ENCODE measurements around the gene ATP2B2. TPM values are rescaled to one million over a fixed set of nuclear protein-coding genes. Genes with fewer than 3 reads are reported as not detected.

The ATP2B2 gene
- polyA plus RNA-seq, 3 donors, result not detected

DNA sequence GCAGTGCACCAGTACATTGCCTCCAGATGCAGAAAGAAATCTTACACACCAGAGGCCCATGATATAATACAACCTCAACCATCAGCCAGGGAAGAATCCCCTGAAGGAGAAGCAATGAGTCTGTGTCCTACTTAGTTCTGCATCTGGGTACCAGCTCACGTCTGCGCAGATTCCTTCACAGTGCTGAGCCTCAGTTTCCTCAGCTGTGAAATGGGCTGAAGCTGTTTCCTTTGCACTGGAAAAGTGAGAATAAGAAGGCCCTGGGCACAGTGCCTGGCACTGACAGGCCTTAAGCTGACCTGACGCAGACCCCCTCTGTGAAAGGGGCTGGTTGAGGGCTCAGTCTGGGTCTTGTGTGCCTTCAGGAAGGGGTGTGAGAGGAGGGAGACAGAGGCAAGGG is 20.7 kb downstream of the ATP2B2 start:
- TF ChIP-seq, protein P1, sequence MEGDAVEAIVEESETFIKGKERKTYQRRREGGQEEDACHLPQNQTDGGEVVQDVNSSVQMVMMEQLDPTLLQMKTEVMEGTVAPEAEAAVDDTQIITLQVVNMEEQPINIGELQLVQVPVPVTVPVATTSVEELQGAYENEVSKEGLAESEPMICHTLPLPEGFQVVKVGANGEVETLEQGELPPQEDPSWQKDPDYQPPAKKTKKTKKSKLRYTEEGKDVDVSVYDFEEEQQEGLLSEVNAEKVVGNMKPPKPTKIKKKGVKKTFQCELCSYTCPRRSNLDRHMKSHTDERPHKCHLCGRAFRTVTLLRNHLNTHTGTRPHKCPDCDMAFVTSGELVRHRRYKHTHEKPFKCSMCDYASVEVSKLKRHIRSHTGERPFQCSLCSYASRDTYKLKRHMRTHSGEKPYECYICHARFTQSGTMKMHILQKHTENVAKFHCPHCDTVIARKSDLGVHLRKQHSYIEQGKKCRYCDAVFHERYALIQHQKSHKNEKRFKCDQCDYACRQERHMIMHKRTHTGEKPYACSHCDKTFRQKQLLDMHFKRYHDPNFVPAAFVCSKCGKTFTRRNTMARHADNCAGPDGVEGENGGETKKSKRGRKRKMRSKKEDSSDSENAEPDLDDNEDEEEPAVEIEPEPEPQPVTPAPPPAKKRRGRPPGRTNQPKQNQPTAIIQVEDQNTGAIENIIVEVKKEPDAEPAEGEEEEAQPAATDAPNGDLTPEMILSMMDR (IDR thresholded peaks at IDR 0.05), result no peak
- H3K79me2 ChIP-seq (ENCODE audit: insufficient read depth, low read length), result no peaks in the 10 kb centered on the region
- H2AFZ ChIP-seq (ENCODE audit: insufficient read depth, low read depth, low read length, poor library complexity, severe bottlenecking), result no peak overlapping the region
- H3K9ac ChIP-seq (ENCODE audit: insufficient read depth, low read length, poor library complexity, severe bottlenecking), result no peak overlapping the region
- H3K27ac ChIP-seq (ENCODE audit: low read depth in 1 of 2, low read length in 2 of 2), result no peak overlapping the region
- no peak overlapping the region for H3K4me2 ChIP-seq (replicated peaks; ENCODE audit: extremely low read depth, low read length, poor library complexity, severe bottlenecking)
- H3K27me3 Mint-ChIP-seq (ENCODE audit: low read depth in 3 of 3), result peaks cover 1 to 4% (median 2%) of the 10 kb centered on the region in 3 donors
- H3K4me1 Mint-ChIP-seq, result no peaks in the 10 kb centered on the region
- H3K4me3 Mint-ChIP-seq, result no peak overlapping the region
- WGBS (ENCODE audit: insufficient coverage), result 93% methylated on average over 2 of the region's 3 CpGs
- no peaks in the 10 kb centered on the region for H3K36me3 Mint-ChIP-seq
- H3K4me1 ChIP-seq (ENCODE audit: control insufficient read depth in 1 of 2, insufficient read depth in 2 of 2, low read length in 2 of 2), result no peaks in the 10 kb centered on the region
- intact Hi-C loops (cut with micrococcal nuclease), result no loop called here
- H3K9me3 ChIP-seq (replicated peaks in 1 of 2; ENCODE audit: control insufficient read depth in 1 of 2, insufficient read depth in 1 of 2, low read length in 2 of 2), result no peaks in the 10 kb centered on the region
- peaks cover 0 to 5% (median 2%) of the 10 kb centered on the region in 7 donors for H3K9me3 Mint-ChIP-seq
- H3K27ac Mint-ChIP-seq, result no peak overlapping the region
- no peaks in the 10 kb centered on the region for H3K27me3 ChIP-seq (ENCODE audit: control insufficient read depth in 2 of 2, insufficient read depth in 2 of 2, low read length in 2 of 2)
- no peak for DNase-seq
- H3K4me3 ChIP-seq (replicated peaks in 1 of 3; ENCODE audit: low read depth in 2 of 3, low read length in 3 of 3), result no peak overlapping the region
- H3K36me3 ChIP-seq (replicated peaks in 1 of 2; ENCODE audit: control insufficient read depth in 1 of 2, insufficient read depth in 2 of 2, low read length in 2 of 2), result no peaks in the 10 kb centered on the region
- H4K20me1 ChIP-seq (ENCODE audit: insufficient read depth, low read length), result no peaks in the 10 kb centered on the region

DNA sequence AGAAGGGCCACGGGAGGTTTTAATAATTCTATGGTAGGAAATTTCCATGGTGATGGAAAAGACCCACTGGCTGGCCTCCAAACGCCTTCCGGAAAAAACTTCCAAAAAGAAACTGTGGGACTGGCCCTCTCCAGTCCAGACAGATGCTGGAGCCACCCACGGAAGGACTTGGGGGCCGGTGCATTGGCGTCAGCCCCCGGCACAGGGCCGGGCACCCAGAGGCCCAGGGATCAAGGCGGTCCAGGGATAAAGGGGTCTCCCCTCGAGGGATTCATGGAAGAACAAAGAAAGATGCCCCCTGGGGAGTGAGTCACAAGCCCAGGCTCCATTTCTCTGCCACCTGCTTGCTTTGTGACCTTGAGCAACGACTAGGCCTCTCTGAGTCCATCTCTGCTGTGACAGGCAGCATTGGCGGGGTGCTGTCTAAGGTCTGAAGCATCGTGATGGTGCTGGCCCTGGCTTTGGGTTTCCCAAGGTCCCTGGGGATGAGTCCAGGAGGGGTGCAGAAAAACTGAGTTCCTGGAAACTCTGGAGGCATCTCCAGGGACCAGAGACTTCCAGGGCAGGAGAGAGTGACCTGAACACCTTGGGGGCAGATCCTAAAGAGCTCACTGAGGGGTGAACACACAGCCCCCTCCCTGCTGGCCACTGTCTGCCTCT is 21.6 kb downstream of the ATP2B2 start:
- Histone ChIP-seq H3K4me1 (ENCODE audit: control insufficient read depth in 1 of 2, insufficient read depth in 2 of 2, low read length in 2 of 2) (no peaks in the 10 kb centered on the region), H3K36me3 (replicated peaks in 1 of 2; ENCODE audit: control insufficient read depth in 1 of 2, insufficient read depth in 2 of 2, low read length in 2 of 2) (no peaks in the 10 kb centered on the region), H3K9me3 (replicated peaks in 1 of 2; ENCODE audit: control insufficient read depth in 1 of 2, insufficient read depth in 1 of 2, low read length in 2 of 2) (peaks cover 1 to 4% of the 10 kb centered on the region in 2 donors), H3K9ac (ENCODE audit: insufficient read depth, low read length, poor library complexity, severe bottlenecking) (no peak overlapping the region), H4K20me1 (ENCODE audit: insufficient read depth, low read length) (no peaks in the 10 kb centered on the region), H3K4me3 (replicated peaks in 1 of 3; ENCODE audit: low read depth in 2 of 3, low read length in 3 of 3) (no peak overlapping the region), H3K27me3 (ENCODE audit: control insufficient read depth in 2 of 2, insufficient read depth in 2 of 2, low read length in 2 of 2) (no peaks in the 10 kb centered on the region), H3K79me2 (ENCODE audit: insufficient read depth, low read length) (no peaks in the 10 kb centered on the region), H2AFZ (ENCODE audit: insufficient read depth, low read depth, low read length, poor library complexity, severe bottlenecking) (no peak overlapping the region), H3K4me2 (replicated peaks; ENCODE audit: extremely low read depth, low read length, poor library complexity, severe bottlenecking) (no peak overlapping the region), H3K27ac (ENCODE audit: low read depth in 1 of 2, low read length in 2 of 2) (no peak overlapping the region)
- TF ChIP-seq, protein P1 (IDR thresholded peaks at IDR 0.05), result no peak
- Mint-ChIP-seq H3K36me3 (no peaks in the 10 kb centered on the region), H3K4me3 (no peak overlapping the region), H3K9me3 (peaks cover 4 to 10% (median 8%) of the 10 kb centered on the region in 7 donors), H3K27me3 (ENCODE audit: low read depth in 3 of 3) (peaks cover 0 to 4% (median 1%) of the 10 kb centered on the region in 3 donors), H3K4me1 (no peaks in the 10 kb centered on the region), H3K27ac (no peak overlapping the region)
- DNase-seq, result no peak
- 86% methylated on average over 13 of the region's 13 CpGs for WGBS (ENCODE audit: insufficient coverage)
- intact Hi-C loops (cut with micrococcal nuclease), result no loop called here
